GM18861 (cell line): ENCODE results near the gene KRTAP12-3.
"Not testable (repeated sequence)": the region's sequence is repeated elsewhere in the genome, so short reads cannot be mapped to it uniquely, and the experiment has no call there.

ENCODE experiments used
- ATAC-seq: cut with Tn5 transposase; IDR thresholded peaks from one replicate; pipeline ENCODE4 v1.9.1; 2021; ENCODE audit not compliant: unreplicated experiment

Gene KRTAP12-3, protein sequence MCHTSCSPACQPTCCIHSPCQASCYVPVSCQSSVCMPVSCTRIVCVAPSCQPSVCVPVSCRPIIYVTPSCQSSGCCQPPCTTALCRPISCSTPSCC

DNA sequence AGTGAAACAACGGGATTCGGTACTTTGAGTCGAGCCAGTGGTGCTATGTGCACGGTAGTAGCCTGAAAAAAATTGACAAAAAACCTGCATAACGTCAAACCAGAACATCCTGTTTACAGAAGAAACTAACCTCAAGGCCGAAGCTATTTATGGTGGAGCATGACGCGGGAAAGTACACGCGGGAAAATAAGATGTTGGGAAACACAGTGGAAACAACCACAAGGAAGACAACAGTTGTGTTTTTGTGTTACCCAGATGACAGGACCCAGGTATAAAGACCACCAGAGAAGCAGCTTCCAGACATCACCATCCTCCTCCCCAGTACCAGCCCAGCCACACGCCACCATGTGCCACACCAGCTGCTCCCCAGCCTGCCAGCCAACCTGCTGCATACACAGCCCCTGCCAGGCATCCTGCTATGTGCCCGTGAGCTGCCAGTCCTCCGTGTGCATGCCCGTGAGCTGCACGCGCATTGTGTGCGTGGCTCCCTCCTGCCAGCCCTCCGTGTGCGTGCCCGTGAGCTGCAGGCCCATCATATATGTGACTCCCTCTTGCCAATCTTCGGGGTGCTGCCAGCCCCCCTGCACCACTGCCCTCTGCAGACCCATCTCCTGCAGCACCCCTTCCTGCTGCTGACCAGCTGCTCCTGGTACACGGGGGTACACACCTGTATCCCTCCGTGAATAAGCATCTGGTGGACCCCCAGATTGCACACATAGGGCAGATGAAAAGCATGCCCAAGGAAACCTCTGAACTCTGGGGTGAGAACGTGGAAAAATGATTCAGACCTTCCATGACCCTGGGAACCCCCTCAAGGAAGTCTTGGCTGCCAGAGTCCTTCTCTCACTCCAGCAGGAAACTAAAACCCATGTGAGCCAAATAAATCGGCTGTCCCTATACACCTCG is at the start of gene KRTAP12-3:
TSS of gene KRTAP12-3 (plus strand) at position 298 of the 906 bp plus-strand sequence. CDS start at position 346, 48 bp downstream.
- ATAC-seq: no peak

DNA sequence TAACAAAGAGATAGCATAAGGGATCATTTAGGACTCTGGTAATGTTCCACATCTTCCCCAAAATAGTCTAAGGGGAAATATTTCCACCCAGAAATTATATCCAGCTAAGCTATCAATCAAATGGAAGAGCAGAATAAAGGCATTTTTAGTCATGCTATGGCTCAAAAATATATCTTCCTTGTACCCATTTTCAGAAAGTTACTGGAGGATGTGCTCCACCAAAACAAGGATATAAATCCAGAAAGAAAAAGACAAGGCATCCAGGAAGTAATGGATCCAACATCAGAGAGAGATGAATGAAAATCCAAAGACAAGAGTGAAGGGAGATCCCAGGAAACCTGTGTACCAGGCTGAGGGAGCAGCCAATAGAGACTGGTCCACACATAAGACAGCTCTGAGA is 48.5 kb upstream of the KRTAP12-3 start:
- ATAC-seq: no peak

DNA sequence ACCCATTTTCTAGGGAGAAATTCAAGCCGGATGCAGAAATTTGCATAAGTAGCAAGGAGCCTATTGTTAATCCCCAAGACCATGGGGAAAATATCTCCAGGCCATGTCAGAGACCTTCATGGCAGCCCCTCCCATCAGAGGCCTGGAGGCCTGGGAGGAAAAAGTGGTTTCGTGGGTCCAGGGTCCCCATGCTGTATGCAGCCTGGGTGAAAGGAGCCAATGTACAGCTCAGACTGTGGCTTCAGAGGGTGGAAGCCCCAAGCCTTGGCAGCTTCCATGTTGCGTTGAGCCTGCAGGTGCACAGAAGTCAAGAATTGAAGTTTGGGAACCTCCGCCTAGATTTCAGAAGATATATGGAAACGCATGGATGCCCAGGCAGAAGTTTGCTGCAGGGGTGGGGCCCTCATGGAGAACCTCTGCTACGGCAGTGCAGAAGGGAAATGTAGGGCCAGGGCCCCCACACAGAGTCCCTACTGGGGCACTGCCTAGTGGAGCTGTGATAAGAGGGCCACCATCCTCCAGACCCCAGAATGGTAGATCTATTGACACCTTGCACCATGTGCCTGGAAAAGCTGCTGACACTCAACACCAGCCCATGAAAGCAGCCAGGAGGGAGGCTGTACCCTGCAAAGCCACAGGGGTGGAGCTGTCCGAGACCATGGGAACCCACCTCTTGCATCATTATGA is 47.4 kb upstream of the KRTAP12-3 start:
- not testable (repeated sequence) for ATAC-seq

DNA sequence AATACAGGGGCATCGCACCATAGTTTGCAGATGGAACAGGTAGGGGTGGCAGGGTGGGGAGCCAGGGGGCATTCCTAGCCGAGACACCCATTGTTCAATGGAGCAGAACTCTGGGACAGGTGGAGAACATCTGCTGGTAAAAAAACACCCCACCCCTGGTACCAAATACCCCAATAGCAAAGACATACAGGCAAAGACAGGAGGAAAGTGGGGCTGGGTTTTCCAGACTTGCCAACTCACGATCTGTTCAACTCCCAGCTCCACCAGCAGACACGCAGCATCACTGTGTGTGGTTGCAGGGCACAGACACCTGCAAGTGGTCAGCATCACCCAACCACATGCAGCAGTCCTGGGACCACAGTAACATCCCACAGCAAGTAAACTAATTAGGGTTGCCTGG is 46.2 kb upstream of the KRTAP12-3 start:
- no peak for ATAC-seq

GRCh38 chr21:44612029-44612486 is 45.7 kb upstream of the KRTAP12-3 start, which contains the start of gene KRTAP10-8:
KRTAP10-8 (plus strand) TSS chr21:44612079; CDS start chr21:44612101, 22 bp downstream.
- ATAC-seq: no peak

- no peak for ATAC-seq
Observed at GRCh38 chr21:44612669-44613229, 45.0 kb upstream of the KRTAP12-3 start.

- no peak for ATAC-seq
Observed at GRCh38 chr21:44613386-44614155, 44.2 kb upstream of the KRTAP12-3 start.

- no peak for ATAC-seq
Observed at GRCh38 chr21:44614161-44614631, 43.5 kb upstream of the KRTAP12-3 start.

DNA sequence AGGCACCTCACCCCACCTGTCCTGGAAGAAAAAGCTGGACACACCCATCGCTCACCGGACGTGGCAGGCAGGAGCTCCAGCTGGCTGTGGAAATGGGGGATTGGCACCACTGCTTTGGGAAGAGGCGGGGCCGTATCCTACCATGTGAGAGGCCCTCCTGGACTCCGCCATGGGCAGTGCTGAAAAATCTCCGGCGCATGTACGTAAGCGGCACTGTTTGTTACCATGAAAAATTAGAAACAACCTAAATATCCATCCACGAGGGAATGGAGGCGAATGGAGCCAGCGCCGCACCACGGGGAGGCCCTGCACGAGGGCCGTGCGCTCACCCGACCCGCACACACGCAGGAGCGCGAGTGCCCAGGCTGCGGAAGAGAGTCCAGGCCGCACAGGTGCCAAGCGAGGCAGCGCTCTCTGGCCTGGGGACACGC is 42.8 kb upstream of the KRTAP12-3 start:
- no peak for ATAC-seq

DNA sequence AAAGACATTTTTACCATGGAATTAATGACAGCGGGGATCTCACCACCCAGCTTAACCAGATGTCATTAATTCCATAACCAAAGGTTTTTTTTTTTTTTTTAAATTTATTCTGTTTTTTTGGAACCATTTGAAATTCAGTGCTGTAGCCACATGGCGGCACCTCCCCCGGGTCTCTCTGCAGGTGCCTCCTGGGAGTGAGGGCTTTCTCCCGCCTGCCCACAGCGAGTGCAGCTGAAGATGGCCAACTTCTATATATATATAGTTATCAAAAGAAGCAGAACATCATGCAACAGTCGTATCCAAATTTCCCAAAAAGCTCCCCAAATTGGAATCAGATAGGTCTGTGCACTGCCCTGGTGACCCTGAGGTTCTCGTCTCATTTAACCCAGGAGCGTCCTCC is 42.3 kb upstream of the KRTAP12-3 start:
- no peak for ATAC-seq

DNA sequence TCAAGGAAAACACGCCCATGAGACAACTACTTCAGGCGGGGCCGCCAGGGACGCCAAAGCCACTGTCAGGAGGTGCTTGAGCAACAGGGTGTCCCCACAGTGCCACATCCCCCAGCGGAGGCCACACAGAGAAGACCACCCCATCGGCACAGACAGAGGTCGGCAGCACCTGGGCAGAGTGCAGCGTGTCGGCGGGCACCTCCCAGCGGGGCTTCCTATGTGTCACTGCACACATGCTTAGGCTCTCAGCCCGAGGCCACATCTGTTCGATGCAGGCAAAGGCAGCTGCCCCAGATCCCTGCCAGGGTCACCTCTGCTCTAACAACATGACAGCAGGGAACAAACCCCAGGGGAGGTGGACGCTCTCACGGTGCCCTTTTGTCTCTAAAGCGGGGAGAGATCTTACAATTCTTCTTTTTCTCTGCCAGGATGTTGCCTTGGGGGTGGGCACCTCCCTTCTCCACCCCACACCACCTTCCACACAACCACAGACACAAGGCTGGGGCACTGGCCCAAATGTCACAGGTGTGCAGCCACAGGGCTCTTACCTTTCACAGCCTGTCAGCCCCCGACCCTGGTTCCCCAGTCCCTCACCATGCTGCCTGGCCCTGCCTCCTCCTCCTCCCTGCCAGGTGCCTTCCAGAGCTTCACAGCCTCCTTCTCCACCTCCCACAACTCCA is 41.7 kb upstream of the KRTAP12-3 start:
- no peak for ATAC-seq

- no peak for ATAC-seq
Observed at GRCh38 chr21:44616591-44616926, 41.2 kb upstream of the KRTAP12-3 start.

- ATAC-seq: no peak
Observed at GRCh38 chr21:44617071-44617501, 40.6 kb upstream of the KRTAP12-3 start.

DNA sequence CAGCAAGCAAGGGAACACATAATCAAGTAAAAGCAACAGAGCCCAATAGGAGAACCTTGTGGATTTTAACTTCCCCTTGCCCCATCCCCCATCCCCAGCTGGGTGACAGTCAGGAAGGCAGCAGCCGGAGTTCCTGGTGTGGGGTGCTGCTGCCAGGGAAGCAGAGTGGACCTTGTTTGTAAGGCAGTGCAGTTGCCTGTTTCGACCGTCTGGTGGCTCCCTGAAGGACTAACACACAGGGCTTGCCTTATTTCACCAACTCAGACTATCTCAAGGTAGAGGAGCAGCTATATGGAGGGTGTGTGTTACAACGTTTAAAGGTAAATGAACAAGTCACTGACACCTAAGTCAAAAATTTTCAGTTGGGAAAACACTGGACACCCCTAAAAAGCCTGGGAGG is 39.2 kb upstream of the KRTAP12-3 start:
- ATAC-seq: no peak

- ATAC-seq: no peak
Observed at GRCh38 chr21:44618909-44619308, 38.8 kb upstream of the KRTAP12-3 start.

DNA sequence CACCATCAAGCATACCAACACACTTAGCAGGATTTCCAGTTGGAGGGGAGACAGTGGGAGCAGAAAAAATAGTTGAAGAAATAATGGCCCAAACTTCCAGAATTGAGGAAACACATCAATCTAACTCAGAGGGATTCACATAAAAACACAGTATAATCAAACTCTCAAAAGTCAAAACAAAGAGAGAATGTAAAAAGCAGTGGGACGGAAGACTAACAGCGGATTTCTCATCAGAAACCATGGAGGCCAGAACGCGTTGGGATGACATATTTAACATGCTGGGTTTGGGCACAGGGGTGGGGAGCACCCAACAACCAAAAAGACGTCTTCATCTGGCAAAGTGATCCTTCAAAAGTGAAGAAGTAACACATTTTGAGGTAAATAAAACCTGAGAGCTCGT is 37.8 kb upstream of the KRTAP12-3 start:
- no peak for ATAC-seq

GRCh38 chr21:44623575-44623974 is 34.2 kb upstream of the KRTAP12-3 start:
- ATAC-seq: no peak

GRCh38 chr21:44625756-44626155 is 32.0 kb upstream of the KRTAP12-3 start:
- ATAC-seq: no peak

DNA sequence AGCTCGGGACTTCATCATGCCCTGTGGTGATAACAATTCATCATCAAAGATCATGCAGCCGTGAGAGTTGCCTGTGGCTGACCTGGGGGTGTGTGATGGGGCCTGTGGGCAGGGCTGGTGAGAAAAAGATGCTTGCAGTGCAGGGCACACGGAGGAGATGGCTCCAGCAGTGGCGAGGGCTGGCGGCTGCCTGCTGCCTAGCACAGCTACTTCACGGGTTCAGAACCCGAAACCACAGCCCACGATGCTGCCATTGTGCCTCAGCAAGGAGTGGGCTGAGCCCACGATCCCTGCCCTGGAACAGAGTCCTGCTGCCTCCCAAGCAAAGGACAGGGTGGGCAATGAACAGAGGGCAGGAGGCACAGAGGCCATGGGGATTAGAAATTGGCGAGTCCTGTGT is 31.5 kb upstream of the KRTAP12-3 start:
- ATAC-seq: no peak

GRCh38 chr21:44626673-44627143 is 31.0 kb upstream of the KRTAP12-3 start, which contains the start of gene KRTAP10-9:
KRTAP10-9 (plus strand) TSS chr21:44627093; CDS start chr21:44627172, 79 bp downstream.
- no peak for ATAC-seq
